ENCODE measurements around the gene ZNF625.

Gene ZNF625

GRCh38 chr19:12156223-12157058 is at the start of gene ZNF625:
Gene ZNF625 (minus strand): TSS chr19:12156734. CDS start chr19:12156558, 176 bp downstream.
- H3K36me3 ChIP-seq (ENCODE audit: control insufficient read depth, insufficient read depth, low read length): peaks cover 14% of the 10 kb centered on the region
- peaks cover 6% of the 10 kb centered on the region; the same call in 1 of the 2 replicates for H3K4me1 ChIP-seq (ENCODE audit: control insufficient read depth, insufficient read depth, low read length)
- peak within 1 kb of the TSS; percentile 95 for H3K27ac ChIP-seq (ENCODE audit: low read depth, low read length)
- no peaks in the 10 kb centered on the region for H3K9me3 ChIP-seq (ENCODE audit: control insufficient read depth, insufficient read depth, low read length)
- H3K27me3 ChIP-seq (ENCODE audit: control insufficient read depth, insufficient read depth, low read length): no peaks in the 10 kb centered on the region
- H3K9ac ChIP-seq (ENCODE audit: low read depth, low read length): peak within 1 kb of the TSS; percentile 99
- H3K4me3 ChIP-seq (ENCODE audit: low read depth, low read length): peak within 1 kb of the TSS; percentile 100

- Histone ChIP-seq H3K4me1 (ENCODE audit: control insufficient read depth, insufficient read depth, low read length) (no peaks in the 10 kb centered on the region), H3K9me3 (ENCODE audit: control insufficient read depth, insufficient read depth, low read length) (peaks cover 72% of the 10 kb centered on the region), H3K9ac (ENCODE audit: low read depth, low read length) (no peak overlapping the region), H3K4me3 (ENCODE audit: low read depth, low read length) (no peak overlapping the region), H3K36me3 (ENCODE audit: control insufficient read depth, insufficient read depth, low read length) (no peaks in the 10 kb centered on the region), H3K27me3 (ENCODE audit: control insufficient read depth, insufficient read depth, low read length) (no peaks in the 10 kb centered on the region), H3K27ac (ENCODE audit: low read depth, low read length) (no peak overlapping the region)
Observed at GRCh38 chr19:12205296-12205695, 48.8 kb upstream of the ZNF625 start.

GRCh38 chr19:12202250-12202649 is 45.7 kb upstream of the ZNF625 start:
- H3K9me3 ChIP-seq (ENCODE audit: control insufficient read depth, insufficient read depth, low read length): peaks cover 62% of the 10 kb centered on the region
- no peaks in the 10 kb centered on the region for H3K4me1 ChIP-seq (ENCODE audit: control insufficient read depth, insufficient read depth, low read length)
- H3K27ac ChIP-seq (ENCODE audit: low read depth, low read length): no peak overlapping the region

GRCh38 chr19:12199757-12200419 is 43.4 kb upstream of the ZNF625 start:
- no peaks in the 10 kb centered on the region for H3K4me1 ChIP-seq (ENCODE audit: control insufficient read depth, insufficient read depth, low read length)
- no peak overlapping the region for H3K27ac ChIP-seq (ENCODE audit: low read depth, low read length)
- no peaks in the 10 kb centered on the region for H3K27me3 ChIP-seq (ENCODE audit: control insufficient read depth, insufficient read depth, low read length)
- no peak overlapping the region for H3K9ac ChIP-seq (ENCODE audit: low read depth, low read length)
- H3K9me3 ChIP-seq (ENCODE audit: control insufficient read depth, insufficient read depth, low read length): peaks cover 65% of the 10 kb centered on the region
- H3K36me3 ChIP-seq (ENCODE audit: control insufficient read depth, insufficient read depth, low read length): no peaks in the 10 kb centered on the region
- no peak overlapping the region for H3K4me3 ChIP-seq (ENCODE audit: low read depth, low read length)

More at GRCh38 chr19:12202250-12202649, 45.7 kb upstream of the ZNF625 start:
- Histone ChIP-seq H3K4me3 (ENCODE audit: low read depth, low read length) (no peak overlapping the region), H3K9ac (ENCODE audit: low read depth, low read length) (no peak overlapping the region), H3K36me3 (ENCODE audit: control insufficient read depth, insufficient read depth, low read length) (no peaks in the 10 kb centered on the region), H3K27me3 (ENCODE audit: control insufficient read depth, insufficient read depth, low read length) (no peaks in the 10 kb centered on the region)

- Histone ChIP-seq H3K4me3 (ENCODE audit: low read depth, low read length) (no peak overlapping the region), H3K4me1 (ENCODE audit: control insufficient read depth, insufficient read depth, low read length) (no peaks in the 10 kb centered on the region), H3K9ac (ENCODE audit: low read depth, low read length) (no peak overlapping the region), H3K27me3 (ENCODE audit: control insufficient read depth, insufficient read depth, low read length) (no peaks in the 10 kb centered on the region), H3K27ac (ENCODE audit: low read depth, low read length) (no peak overlapping the region), H3K9me3 (ENCODE audit: control insufficient read depth, insufficient read depth, low read length) (peaks cover 58% of the 10 kb centered on the region), H3K36me3 (ENCODE audit: control insufficient read depth, insufficient read depth, low read length) (no peaks in the 10 kb centered on the region)
Observed at GRCh38 chr19:12198136-12198535, 41.6 kb upstream of the ZNF625 start.

- peaks cover 51% of the 10 kb centered on the region for H3K9me3 ChIP-seq (ENCODE audit: control insufficient read depth, insufficient read depth, low read length)
- H3K4me1 ChIP-seq (ENCODE audit: control insufficient read depth, insufficient read depth, low read length): no peaks in the 10 kb centered on the region
- H3K27me3 ChIP-seq (ENCODE audit: control insufficient read depth, insufficient read depth, low read length): no peaks in the 10 kb centered on the region
- H3K4me3 ChIP-seq (ENCODE audit: low read depth, low read length): peak overlapping the region; percentile 71
- peak overlapping the region; percentile 61 for H3K9ac ChIP-seq (ENCODE audit: low read depth, low read length)
- H3K27ac ChIP-seq (ENCODE audit: low read depth, low read length): no peak overlapping the region
- H3K36me3 ChIP-seq (ENCODE audit: control insufficient read depth, insufficient read depth, low read length): peaks cover 7% of the 10 kb centered on the region
Observed at GRCh38 chr19:12194827-12195731, 38.5 kb upstream of the ZNF625 start.

GRCh38 chr19:12187625-12188024 is 31.1 kb upstream of the ZNF625 start:
- Histone ChIP-seq H3K4me3 (ENCODE audit: low read depth, low read length) (peak overlapping the region; percentile 35; the same call in 1 of the 2 replicates), H3K27ac (ENCODE audit: low read depth, low read length) (no peak overlapping the region), H3K36me3 (ENCODE audit: control insufficient read depth, insufficient read depth, low read length) (peaks cover 51% of the 10 kb centered on the region), H3K9ac (ENCODE audit: low read depth, low read length) (no peak overlapping the region), H3K4me1 (ENCODE audit: control insufficient read depth, insufficient read depth, low read length) (no peaks in the 10 kb centered on the region), H3K27me3 (ENCODE audit: control insufficient read depth, insufficient read depth, low read length) (no peaks in the 10 kb centered on the region), H3K9me3 (ENCODE audit: control insufficient read depth, insufficient read depth, low read length) (peaks cover 82% of the 10 kb centered on the region)

GRCh38 chr19:12180377-12180776 is 23.8 kb upstream of the ZNF625 start:
- no peak overlapping the region for H3K9ac ChIP-seq (ENCODE audit: low read depth, low read length)
- peaks cover 61% of the 10 kb centered on the region for H3K9me3 ChIP-seq (ENCODE audit: control insufficient read depth, insufficient read depth, low read length)
- 0 out of 2 replicates have a peak, but pooled peaks cover under 1% of the 10 kb centered on the region for H3K36me3 ChIP-seq (ENCODE audit: control insufficient read depth, insufficient read depth, low read length)
- H3K4me3 ChIP-seq (ENCODE audit: low read depth, low read length): no peak overlapping the region
- H3K27ac ChIP-seq (ENCODE audit: low read depth, low read length): no peak overlapping the region
- no peaks in the 10 kb centered on the region for H3K4me1 ChIP-seq (ENCODE audit: control insufficient read depth, insufficient read depth, low read length)
- no peaks in the 10 kb centered on the region for H3K27me3 ChIP-seq (ENCODE audit: control insufficient read depth, insufficient read depth, low read length)

GRCh38 chr19:12166626-12167025 is 10.1 kb upstream of the ZNF625 start:
- Histone ChIP-seq H3K4me1 (ENCODE audit: control insufficient read depth, insufficient read depth, low read length) (no peaks in the 10 kb centered on the region), H3K4me3 (ENCODE audit: low read depth, low read length) (no peak overlapping the region), H3K36me3 (ENCODE audit: control insufficient read depth, insufficient read depth, low read length) (peaks cover 4% of the 10 kb centered on the region; the same call in 1 of the 2 replicates), H3K27me3 (ENCODE audit: control insufficient read depth, insufficient read depth, low read length) (no peaks in the 10 kb centered on the region), H3K9ac (ENCODE audit: low read depth, low read length) (no peak overlapping the region), H3K27ac (ENCODE audit: low read depth, low read length) (no peak overlapping the region), H3K9me3 (ENCODE audit: control insufficient read depth, insufficient read depth, low read length) (no peaks in the 10 kb centered on the region)

- Histone ChIP-seq H3K36me3 (ENCODE audit: control insufficient read depth, insufficient read depth, low read length) (no peaks in the 10 kb centered on the region), H3K9me3 (ENCODE audit: control insufficient read depth, insufficient read depth, low read length) (no peaks in the 10 kb centered on the region), H3K27me3 (ENCODE audit: control insufficient read depth, insufficient read depth, low read length) (no peaks in the 10 kb centered on the region), H3K27ac (ENCODE audit: low read depth, low read length) (no peak overlapping the region), H3K4me1 (ENCODE audit: control insufficient read depth, insufficient read depth, low read length) (no peaks in the 10 kb centered on the region), H3K4me3 (ENCODE audit: low read depth, low read length) (peak overlapping the region; percentile 85), H3K9ac (ENCODE audit: low read depth, low read length) (peak overlapping the region; percentile 64; the same call in 1 of the 2 replicates)
Observed at GRCh38 chr19:12163826-12164225, 7.3 kb upstream of the ZNF625 start.
